Suppressor macrophage treated with lipopolysaccharide for 1 hour (primary cell): ENCODE data around the gene ALG3.

Source experiments
- DNase-seq, 3 donors: peaks; one replicate each; pipeline ENCODE4 v3.0.0-alpha.2; 2020 to 2022

Gene ALG3

DNA sequence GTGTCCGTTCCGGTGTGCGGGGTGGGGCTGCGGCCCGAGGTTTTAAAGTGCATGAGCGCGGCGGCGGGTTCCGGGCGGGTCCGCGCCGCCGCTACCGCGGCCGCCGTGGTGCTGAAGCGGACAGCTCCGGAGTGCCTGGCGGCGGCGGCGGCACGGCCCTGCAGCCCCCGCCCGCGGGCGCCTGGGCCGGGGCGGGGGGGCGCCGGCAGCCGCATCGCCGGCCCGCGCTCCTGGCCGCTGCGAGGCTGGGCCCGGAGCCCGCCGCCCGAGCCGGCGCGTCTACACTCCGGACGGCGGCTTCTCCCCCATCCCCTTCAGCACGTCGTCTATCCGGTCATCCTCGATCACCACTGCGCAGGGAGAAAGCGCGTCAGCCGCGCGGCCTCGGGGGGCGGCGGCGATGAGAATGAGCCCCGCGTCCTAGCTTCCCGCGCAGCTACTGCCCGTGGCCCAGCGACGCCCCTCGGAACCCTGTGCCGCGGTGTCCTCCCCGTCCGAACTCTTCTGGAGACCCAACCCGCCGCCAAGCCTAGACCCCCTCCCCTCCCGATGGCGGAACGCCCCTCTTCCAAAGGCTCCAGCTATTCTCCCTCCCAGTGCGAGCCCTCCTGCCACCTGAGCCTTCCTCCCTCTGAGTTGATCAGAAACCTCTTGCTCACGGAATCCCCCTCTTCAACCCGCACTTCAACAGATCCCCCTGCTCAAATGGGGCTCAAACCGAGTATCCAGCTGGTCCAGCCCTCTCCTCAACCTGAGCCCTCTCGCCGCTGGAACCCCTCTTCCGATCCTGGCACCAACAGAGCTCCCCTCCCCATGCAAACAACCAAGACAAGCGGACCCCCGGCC is 11.3 kb upstream of the ALG3 start:
- DNase-seq: peak; percentile 41 to 78 (median 57)

DNA sequence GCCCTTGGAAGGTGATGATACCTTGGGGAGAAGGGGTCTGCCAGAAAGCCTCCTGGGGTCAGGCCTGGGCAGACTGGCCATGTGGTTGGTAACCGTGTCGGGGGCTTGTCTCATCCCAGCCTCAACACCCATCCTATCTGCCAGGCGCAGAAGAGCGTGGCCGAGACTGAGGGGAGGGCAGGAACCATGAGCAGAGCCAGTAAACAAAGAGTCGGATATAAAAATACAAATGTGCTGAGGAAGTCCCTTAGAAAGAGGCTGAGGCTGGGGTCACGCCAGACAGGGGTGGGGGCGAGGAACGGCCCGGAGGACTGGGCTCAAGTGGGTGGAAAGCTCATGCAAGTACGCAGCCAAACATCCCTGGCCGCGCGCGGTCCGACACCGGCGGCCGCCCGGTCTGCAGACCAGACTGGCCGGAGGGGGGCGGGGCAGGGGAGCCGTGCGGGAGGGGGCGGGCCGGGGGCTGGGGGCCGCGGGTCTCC is 10.7 kb upstream of the ALG3 start:
- no peak for DNase-seq

GRCh38 chr3:184258926-184259325 is 10.2 kb upstream of the ALG3 start:
- DNase-seq: no peak

DNA sequence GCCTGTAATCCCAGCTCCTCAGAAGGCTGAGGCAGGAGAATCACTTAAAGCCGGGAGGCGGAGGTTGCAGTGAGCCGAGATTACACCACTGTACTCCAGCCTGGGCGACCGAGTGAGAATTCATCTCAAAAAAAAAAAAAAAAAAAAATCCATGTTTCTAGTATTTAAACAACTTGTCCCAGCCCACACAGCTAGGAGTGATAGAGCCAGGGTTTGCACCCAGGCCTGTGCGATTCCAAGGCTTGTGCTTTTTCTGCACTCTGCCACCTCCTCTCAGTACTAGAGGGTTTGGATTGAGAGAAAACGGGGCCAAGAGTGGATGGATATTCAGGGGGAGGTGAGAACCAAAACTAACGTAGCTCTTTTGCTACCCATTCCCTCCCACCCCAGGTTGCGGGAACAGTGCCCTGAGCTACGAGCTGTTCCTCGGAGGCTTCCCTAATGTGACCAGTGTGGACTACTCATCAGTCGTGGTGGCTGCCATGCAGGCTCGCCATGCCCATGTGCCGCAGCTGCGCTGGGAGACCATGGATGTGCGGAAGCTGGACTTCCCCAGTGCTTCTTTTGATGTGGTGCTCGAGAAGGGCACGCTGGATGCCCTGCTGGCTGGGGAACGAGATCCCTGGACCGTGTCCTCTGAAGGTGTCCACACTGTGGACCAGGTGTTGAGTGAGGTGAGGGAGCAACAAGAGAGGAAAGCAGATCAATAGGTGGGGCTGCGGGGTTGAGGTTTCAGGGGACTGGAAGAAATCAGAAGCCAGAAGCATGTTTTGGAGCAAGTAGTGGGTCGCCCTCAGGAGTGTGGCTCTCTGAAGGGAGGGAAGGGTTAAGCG is 8.5 kb upstream of the ALG3 start:
- no peak for DNase-seq

GRCh38 chr3:184255291-184256039 is 6.7 kb upstream of the ALG3 start:
- DNase-seq: no peak

GRCh38 chr3:184250167-184250828 is 1.5 kb upstream of the ALG3 start:
- peak; percentile 94 to 96 (median 96) for DNase-seq

DNA sequence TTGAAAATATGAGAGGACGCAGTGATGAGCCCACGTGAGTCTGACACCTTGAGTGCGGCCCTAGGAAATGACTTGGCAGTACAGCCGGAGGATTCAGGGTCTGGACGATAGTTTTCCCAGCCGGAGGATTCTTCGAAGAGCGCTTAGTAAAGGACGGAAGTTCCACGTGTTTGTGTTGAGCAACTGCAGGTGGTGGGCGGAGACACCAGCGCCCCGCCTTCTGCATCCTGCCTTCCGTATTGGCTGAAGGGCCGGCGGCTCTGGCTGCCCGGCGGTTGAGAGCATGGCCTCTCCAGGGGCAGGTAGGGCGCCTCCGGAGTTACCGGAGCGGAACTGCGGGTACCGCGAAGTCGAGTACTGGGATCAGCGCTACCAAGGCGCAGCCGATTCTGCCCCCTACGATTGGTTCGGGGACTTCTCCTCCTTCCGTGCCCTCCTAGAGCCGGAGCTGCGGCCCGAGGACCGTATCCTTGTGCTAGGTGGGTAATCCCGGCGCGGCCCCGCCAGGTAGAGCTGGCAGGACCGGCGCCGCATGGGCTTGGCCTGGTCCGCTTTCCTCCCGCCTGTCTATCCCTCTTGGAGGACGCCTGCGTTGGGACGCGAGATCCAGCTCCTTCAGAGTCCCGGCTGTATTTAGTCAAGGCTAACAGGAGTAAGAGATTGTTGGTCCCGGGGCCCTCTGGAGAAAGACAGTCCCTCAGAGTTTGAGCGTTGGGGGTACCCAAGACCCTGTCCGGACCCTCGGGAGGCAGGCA is 827 bp upstream of the ALG3 start, which contains the start of gene EEF1AKMT4:
EEF1AKMT4 (plus strand) TSS at position 261 of the 755 bp plus-strand sequence; CDS start at position 284, 23 bp downstream.
- peak; percentile 97 to 99 (median 99) for DNase-seq

- no peak for DNase-seq
These were observed 6.5 kb downstream of the ALG3 start for GRCh38 chr3:184242297-184242685.

- peak in 1 of 3 donors; percentile 27 for DNase-seq
These were observed 7.1 kb downstream of the ALG3 start for GRCh38 chr3:184241447-184242296.

DNA sequence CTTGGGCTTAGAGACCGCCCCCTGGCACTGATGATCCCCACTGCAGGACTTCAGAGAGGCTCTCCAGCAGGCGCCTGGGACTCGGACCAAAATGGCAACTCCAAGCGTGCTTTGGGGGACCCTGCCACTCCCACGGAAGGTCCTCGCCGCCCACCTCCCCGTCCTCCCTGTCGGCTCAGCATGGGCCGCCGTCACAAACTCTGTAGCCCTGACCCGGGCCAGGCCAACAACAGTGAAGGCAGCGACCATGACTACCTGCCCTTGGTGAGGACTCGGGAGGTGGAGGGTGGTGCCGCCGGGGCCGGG is 7.7 kb downstream of the ALG3 start:
- DNase-seq: no peak

DNA sequence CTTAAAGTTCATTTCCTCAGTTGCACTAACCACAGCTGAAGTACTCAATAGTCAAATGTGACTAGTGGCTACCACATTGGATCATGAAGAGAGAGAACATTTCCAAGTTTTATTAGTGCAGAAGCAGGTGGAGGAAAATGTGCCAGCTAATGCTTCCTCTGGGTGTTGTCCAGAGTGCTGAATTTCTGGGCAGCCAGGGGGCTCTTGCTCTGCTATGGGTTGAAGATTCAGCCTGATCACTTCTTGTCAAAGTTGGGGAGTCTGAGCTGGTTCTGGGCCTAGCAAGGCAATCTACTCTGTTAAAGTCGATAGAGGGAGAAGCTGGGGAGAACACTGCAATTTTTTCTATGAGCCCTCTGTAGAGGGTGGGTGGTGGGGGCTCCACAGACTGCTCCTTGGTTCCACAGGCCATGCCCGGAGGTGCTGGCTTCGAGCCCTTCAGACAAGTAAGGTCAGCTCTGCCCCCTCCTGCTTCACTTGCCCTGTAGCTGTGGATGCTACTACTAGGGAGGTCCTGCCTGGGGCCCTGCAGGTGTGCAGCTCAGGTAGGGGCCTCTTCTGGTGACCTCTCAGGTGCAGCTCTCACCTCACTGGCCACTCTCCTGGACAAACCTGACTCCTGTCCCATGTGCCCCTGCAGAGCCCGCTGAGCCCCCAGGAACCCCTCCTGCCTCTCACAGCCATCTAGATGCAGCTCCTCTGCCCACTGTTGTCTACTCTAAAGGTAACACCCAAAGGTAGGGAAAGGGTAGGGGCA is 8.2 kb downstream of the ALG3 start:
- no peak for DNase-seq

- no peak for DNase-seq
These were observed 9.1 kb downstream of the ALG3 start for GRCh38 chr3:184239708-184240107.

- no peak for DNase-seq
These were observed 9.5 kb downstream of the ALG3 start for GRCh38 chr3:184239221-184239620.

DNA sequence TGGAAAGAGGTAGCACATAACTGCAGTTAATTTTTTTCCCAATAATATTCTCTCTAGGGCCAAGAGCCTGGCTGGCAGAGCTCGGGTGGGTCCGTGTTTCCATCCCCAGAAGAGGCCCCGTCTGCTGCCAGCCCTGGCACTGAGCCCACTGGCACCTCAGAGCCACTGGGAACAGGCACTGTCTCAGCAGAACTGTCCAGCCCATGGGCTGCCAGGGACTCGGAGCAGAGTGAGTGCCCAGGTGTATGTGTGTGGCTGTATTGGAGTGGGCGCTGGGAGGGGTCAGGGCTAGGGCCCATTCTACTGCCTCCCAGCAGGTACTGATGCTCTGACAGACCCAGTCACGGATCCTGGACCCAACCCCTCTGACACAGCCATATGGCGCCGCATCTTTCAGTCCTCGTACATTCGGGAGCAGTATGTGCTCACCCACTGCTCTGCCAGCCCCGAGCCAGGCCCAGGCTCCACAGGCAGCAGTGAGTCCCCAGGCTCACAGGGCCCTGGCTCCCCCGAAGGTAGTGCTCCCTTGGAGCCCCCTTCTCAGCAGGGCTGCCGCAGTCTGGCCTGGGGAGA is 10.4 kb downstream of the ALG3 start:
- DNase-seq: no peak

DNA sequence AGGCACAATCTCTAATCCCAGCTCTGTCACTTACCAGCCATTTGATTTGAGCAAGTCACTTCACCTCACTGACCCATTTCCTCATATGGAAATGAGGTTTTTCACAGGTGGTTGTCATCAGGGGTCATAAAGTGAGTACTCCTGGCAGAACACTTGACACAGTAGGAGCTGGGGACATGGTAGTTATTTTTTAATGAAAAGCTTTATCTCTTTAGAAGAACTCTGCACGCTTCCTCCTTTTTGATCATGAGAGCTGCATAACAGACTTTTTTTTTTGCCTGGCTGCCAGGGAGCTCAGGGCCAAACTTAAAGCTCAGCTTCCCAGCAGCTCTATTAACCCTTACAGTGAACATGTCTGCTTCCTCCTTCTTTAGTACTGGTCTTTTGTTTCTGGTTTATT is 11.0 kb downstream of the ALG3 start:
- no peak for DNase-seq

DNA sequence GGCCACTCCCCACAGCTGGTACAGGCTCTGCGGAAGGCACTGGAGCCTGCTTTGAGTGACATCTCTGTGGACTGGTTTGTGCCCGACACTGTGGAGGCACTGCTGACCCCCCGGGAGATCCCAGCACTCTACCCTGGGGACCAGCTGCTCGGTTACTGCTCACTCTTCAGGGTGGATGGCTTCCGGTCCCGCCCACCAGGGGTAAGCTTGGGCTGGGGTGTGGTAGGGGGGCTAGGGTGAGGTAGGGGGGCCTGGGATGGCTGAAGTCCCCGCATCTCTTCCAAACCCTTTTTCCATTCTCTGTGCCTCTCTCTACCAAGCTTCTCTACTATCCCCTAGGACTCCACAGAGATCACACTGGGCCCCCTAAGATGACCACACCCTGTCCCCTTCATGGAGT is 11.6 kb downstream of the ALG3 start:
- no peak for DNase-seq

DNA sequence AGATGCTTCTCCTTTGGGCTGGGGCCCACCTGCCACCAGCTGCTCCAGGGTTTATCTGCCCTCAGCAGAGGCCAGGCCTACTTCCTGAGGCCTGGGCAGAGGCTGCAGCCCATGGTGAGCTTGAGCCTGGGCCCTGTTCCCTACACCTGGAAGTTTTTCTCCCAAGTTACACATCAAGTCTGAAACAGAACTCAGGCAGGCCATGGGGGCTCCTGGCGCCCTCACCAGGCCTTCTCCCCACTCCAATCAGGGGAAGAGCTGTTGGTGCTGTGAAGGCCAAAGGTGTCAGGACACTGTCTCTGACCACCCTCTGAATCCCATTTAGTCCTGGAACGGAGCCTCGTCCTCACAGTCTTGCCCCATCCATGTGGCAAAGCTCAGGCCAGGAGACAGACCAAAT is 12.1 kb downstream of the ALG3 start:
- DNase-seq: no peak

- no peak for DNase-seq
These were observed 12.7 kb downstream of the ALG3 start for GRCh38 chr3:184236033-184236410.

DNA sequence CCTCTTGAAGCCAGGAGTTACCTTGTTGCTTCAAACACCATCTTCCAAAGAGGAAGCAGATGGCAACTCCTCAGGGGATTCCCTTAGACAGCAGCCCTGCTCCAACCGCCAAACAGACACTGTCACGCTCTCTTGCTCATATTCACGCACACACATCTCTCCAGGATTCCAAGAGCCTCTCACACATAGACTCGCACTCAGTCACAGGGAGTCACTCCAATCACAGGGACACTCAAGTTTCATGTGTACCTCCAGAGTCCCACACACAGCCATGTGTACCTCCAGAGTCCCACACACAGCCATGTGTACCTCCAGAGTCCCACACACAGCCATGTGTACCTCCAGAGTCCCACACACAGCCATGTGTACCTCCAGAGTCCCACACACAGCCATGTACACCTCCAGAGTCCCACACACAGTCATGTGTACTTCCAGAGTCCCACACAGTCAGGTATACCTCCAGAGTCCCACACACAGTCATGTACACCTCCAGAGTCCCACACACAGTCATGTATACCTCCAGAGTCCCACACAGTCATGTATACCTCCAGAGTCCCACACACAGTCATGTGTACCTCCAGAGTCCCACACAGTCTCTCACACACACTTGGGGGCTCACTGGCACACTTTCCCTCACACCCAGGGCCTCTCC is 13.3 kb downstream of the ALG3 start:
- DNase-seq: no peak
